ENCODE data around the gene KRTAP24-1. TPM values are rescaled to one million over a fixed set of nuclear protein-coding genes. Genes with fewer than 3 reads are reported as not detected.

KRTAP24-1 gene
- polyA plus RNA-seq, 3 donors: not detected

GRCh38 chr21:30238168-30238567, 44.6 kb downstream of the KRTAP24-1 start:
- DNase-seq (ENCODE audit: low read depth in 3 of 3, low spot score in 2 of 3): no peak

DNA sequence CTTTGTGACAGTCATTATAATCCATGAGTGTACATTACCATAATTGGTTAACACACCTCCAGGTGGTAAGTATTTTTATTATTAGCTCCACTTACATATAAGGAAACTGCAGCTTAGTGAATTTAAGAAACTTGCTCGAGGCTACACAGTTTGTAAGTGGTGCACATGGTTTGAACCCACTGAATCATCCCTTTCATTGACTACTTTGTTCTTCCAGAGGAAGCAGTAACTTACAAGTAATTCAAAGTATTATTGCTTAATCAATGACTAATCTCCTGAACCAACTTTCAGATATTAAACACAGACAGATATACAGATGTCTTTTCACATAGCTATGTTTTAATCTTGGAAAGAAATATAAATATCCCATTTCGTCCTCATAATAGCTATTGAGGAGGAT, 48.1 kb downstream of the KRTAP24-1 start:
- DNase-seq (ENCODE audit: low read depth in 3 of 3, low spot score in 2 of 3): no peak

GRCh38 chr21:30234050-30234449, 48.7 kb downstream of the KRTAP24-1 start:
- DNase-seq (ENCODE audit: low read depth in 3 of 3, low spot score in 2 of 3): no peak

DNA sequence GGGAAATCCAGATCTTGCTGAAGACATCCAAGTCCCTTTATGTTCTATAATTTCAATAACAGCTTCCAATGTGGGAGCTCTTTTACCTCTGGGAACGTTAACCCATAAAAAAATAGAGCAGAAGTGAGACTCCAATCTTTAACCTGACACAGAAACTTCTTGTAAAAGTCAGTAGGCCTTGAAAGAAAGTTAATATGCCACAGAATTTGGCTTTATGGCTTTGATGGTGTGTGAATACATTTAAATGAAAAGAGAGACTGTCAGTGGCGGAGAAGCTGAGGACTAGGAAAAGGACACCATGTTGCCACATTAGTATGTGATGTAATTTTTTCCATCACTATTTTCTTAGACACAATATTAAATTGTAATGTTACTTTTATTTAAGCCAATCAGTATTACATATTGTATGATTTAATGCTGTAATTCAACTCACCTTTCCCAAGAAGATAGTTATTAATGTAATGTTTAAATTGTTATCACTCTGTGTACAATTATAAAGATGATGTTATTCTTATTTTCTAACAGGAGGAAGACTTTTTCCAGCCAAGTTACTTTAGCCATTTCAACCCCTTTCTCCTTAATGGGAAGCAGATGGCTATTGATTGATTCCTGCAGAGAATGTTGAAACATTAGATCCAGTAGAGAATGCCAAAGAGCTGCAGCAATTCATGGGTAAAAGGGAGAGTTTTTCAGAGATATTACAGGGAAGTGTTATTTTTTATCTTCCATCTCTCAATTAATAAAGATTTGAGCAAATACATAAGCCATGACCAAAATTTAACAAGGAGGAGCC, 49.3 kb downstream of the KRTAP24-1 start:
- no peak for DNase-seq (ENCODE audit: low read depth in 3 of 3, low spot score in 2 of 3)

DNA sequence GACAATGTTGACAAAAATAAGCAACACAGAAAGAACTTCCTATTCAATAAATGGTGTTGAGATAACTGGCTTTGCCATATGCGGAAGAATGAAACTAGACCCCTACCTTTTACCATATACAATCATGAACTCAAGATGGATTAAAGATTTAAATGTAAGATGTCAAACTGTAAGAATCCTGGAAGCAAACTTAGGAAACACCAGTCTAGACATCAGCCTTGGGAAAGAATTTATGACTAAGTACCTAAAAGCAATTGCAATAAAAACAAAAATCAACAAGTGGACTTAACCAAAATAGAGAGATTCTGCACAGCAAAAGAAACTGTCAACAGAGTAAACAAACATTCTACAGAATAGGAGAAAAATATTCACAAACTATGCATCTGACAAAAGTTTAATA, 50.7 kb downstream of the KRTAP24-1 start:
- DNase-seq (ENCODE audit: low read depth in 3 of 3, low spot score in 2 of 3): no peak

Other genes with a start within 250 kb of the KRTAP24-1 start
- gene CLDN17, start 116.1 kb downstream of the KRTAP24-1 start, polyA plus RNA-seq (ENCODE audit: insufficient read length in 3 of 3): not detected
- 10 to 100 TPM; 68.9 to 77.4 (median 75.7) TPM for gene CLDN8, start 66.9 kb downstream of the KRTAP24-1 start, polyA plus RNA-seq (ENCODE audit: insufficient read length in 3 of 3)
- not detected for gene KRTAP25-1, start 6.6 kb upstream of the KRTAP24-1 start, polyA plus RNA-seq (ENCODE audit: insufficient read length in 3 of 3)
- not detected for gene KRTAP26-1, start 37.4 kb upstream of the KRTAP24-1 start, polyA plus RNA-seq (ENCODE audit: insufficient read length in 3 of 3)
- not detected for gene KRTAP27-1, start 54.7 kb upstream of the KRTAP24-1 start, polyA plus RNA-seq (ENCODE audit: insufficient read length in 3 of 3)
- not detected for gene KRTAP23-1, start 65.7 kb upstream of the KRTAP24-1 start, polyA plus RNA-seq (ENCODE audit: insufficient read length in 3 of 3)
- gene KRTAP13-2, start 89.3 kb upstream of the KRTAP24-1 start, polyA plus RNA-seq (ENCODE audit: insufficient read length in 3 of 3): not detected
- gene KRTAP13-1, start 113.1 kb upstream of the KRTAP24-1 start, polyA plus RNA-seq (ENCODE audit: insufficient read length in 3 of 3): not detected
- not detected for gene KRTAP13-3, start 143.0 kb upstream of the KRTAP24-1 start, polyA plus RNA-seq (ENCODE audit: insufficient read length in 3 of 3)
- not detected for gene KRTAP13-4, start 147.3 kb upstream of the KRTAP24-1 start, polyA plus RNA-seq (ENCODE audit: insufficient read length in 3 of 3)
- gene KRTAP15-1, start 157.3 kb upstream of the KRTAP24-1 start, polyA plus RNA-seq (ENCODE audit: insufficient read length in 3 of 3): not detected
- gene KRTAP19-1, start 197.4 kb upstream of the KRTAP24-1 start, polyA plus RNA-seq (ENCODE audit: insufficient read length in 3 of 3): not detected
- not detected for gene KRTAP19-2, start 204.5 kb upstream of the KRTAP24-1 start, polyA plus RNA-seq (ENCODE audit: insufficient read length in 3 of 3)
- not detected for gene KRTAP19-3, start 209.1 kb upstream of the KRTAP24-1 start, polyA plus RNA-seq (ENCODE audit: insufficient read length in 3 of 3)
- gene KRTAP19-4, start 214.2 kb upstream of the KRTAP24-1 start, polyA plus RNA-seq (ENCODE audit: insufficient read length in 3 of 3): not detected
- not detected for gene KRTAP19-5, start 219.2 kb upstream of the KRTAP24-1 start, polyA plus RNA-seq (ENCODE audit: insufficient read length in 3 of 3)

All from right renal cortex interstitium (tissue), 3 donors.